GM12801 (cell line): ENCODE measurements around the gene GJB3.

ENCODE experiments used
- CTCF ChIP-seq: IDR thresholded peaks from one replicate; pipeline ENCODE4 v1.5.1; 2011; ENCODE audit warnings: control low read depth; ENCODE audit not compliant: insufficient read length; ENCODE audit errors: extremely low read depth

The GJB3 gene

GRCh38 chr1:34827341-34827941 is 46.4 kb downstream of the GJB3 start:
- TF ChIP-seq CTCF = no peak

GRCh38 chr1:34828611-34829010 is 47.6 kb downstream of the GJB3 start:
- TF ChIP-seq CTCF = no peak

- TF ChIP-seq CTCF = no peak
These were observed 48.2 kb downstream of the GJB3 start for GRCh38 chr1:34829250-34829649.

- no peak for TF ChIP-seq CTCF
These were observed 50.8 kb downstream of the GJB3 start for GRCh38 chr1:34831721-34832246.

GRCh38 chr1:34833711-34834110 is 52.7 kb downstream of the GJB3 start:
- no peak for TF ChIP-seq CTCF
